ENCODE data around the gene UROS. TPM values are rescaled to one million over a fixed set of nuclear protein-coding genes. Genes with fewer than 3 reads are reported as not detected.

UROS gene
- total and polyA plus RNA-seq, 4 donors, result 24.9 to 157 (median 37.9) TPM

GRCh38 chr10:125801574-125801973 lies 21.5 kb downstream of the UROS start:
- 85% methylated on average over 1 of the region's 1 CpG for WGBS
- Histone ChIP-seq H3K4me1 (ENCODE audit: control insufficient read depth in 4 of 4, insufficient read depth in 4 of 4, low read length in 3 of 4) (no peaks in the 10 kb centered on the region), H3K36me3 (ENCODE audit: control insufficient read depth in 4 of 4, insufficient read depth in 3 of 4, low read depth in 1 of 4, low read length in 3 of 4) (peaks cover 5 to 62% (median 35%) of the 10 kb centered on the region in 4 donors), H3K27ac (ENCODE audit: low read depth in 1 of 2, low read length in 2 of 2) (no peak overlapping the region), H3K9me3 (ENCODE audit: control insufficient read depth in 4 of 4, low read length in 3 of 4) (no peaks in the 10 kb centered on the region), H3K27me3 (ENCODE audit: control insufficient read depth in 4 of 4, insufficient read depth in 4 of 4, low read length in 3 of 4) (no peaks in the 10 kb centered on the region), H3K9ac (ENCODE audit: low read depth in 1 of 2, low read length in 2 of 2) (no peak overlapping the region), H3K4me3 (ENCODE audit: low read depth in 1 of 3, low read length in 3 of 3) (no peak overlapping the region)
- TF ChIP-seq FOXA2 (IDR thresholded peaks at IDR 0.05) (no peak), RXRA (IDR thresholded peaks at IDR 0.05) (no peak), HNF4A (conservative IDR thresholded peaks at IDR 0.05) (no peak), SP1 (IDR thresholded peaks at IDR 0.05) (no peak), JUND (IDR thresholded peaks at IDR 0.05) (no peak), EGR1 (IDR thresholded peaks at IDR 0.05; ENCODE audit: low read depth in 2 of 2) (no peak), GABPA (IDR thresholded peaks at IDR 0.05 in 1 of 2, conservative IDR thresholded peaks at IDR 0.05 in 1 of 2) (no peak), HNF4G (IDR thresholded peaks at IDR 0.05) (no peak), CTCF (IDR thresholded peaks at IDR 0.05; ENCODE audit: low read depth, low read length, missing input control) (no peak), MAX (IDR thresholded peaks at IDR 0.05) (no peak), ZBTB33 (IDR thresholded peaks at IDR 0.05) (no peak), YY1 (IDR thresholded peaks at IDR 0.05) (no peak), NR2F2 (IDR thresholded peaks at IDR 0.05) (no peak), RAD21 (IDR thresholded peaks at IDR 0.05) (no peak), FOXA1 (IDR thresholded peaks at IDR 0.05) (no peak), TAF1 (conservative IDR thresholded peaks at IDR 0.05) (no peak)
- TF ChIP-seq, protein P1, sequence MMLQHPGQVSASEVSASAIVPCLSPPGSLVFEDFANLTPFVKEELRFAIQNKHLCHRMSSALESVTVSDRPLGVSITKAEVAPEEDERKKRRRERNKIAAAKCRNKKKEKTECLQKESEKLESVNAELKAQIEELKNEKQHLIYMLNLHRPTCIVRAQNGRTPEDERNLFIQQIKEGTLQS (IDR thresholded peaks at IDR 0.05), result no peak
- TF ChIP-seq, protein P2, sequence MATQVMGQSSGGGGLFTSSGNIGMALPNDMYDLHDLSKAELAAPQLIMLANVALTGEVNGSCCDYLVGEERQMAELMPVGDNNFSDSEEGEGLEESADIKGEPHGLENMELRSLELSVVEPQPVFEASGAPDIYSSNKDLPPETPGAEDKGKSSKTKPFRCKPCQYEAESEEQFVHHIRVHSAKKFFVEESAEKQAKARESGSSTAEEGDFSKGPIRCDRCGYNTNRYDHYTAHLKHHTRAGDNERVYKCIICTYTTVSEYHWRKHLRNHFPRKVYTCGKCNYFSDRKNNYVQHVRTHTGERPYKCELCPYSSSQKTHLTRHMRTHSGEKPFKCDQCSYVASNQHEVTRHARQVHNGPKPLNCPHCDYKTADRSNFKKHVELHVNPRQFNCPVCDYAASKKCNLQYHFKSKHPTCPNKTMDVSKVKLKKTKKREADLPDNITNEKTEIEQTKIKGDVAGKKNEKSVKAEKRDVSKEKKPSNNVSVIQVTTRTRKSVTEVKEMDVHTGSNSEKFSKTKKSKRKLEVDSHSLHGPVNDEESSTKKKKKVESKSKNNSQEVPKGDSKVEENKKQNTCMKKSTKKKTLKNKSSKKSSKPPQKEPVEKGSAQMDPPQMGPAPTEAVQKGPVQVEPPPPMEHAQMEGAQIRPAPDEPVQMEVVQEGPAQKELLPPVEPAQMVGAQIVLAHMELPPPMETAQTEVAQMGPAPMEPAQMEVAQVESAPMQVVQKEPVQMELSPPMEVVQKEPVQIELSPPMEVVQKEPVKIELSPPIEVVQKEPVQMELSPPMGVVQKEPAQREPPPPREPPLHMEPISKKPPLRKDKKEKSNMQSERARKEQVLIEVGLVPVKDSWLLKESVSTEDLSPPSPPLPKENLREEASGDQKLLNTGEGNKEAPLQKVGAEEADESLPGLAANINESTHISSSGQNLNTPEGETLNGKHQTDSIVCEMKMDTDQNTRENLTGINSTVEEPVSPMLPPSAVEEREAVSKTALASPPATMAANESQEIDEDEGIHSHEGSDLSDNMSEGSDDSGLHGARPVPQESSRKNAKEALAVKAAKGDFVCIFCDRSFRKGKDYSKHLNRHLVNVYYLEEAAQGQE (IDR thresholded peaks at IDR 0.05), result no peak
- no peak for DNase-seq (ENCODE audit: low spot score)
